ENCODE measurements around the gene RSPH3.
"Not testable (repeated sequence)": the region's sequence is repeated elsewhere in the genome, so short reads cannot be mapped to it uniquely, and the experiment has no call there.

Gene RSPH3

GRCh38 chr6:159020011-159020410 lies 20.0 kb upstream of the RSPH3 start:
- no peak for DNase-seq

- DNase-seq, result no peak
Observed at GRCh38 chr6:159017757-159018559, 18.0 kb upstream of the RSPH3 start.

- DNase-seq, result no peak
Observed at GRCh38 chr6:159014406-159014805, 14.4 kb upstream of the RSPH3 start.

GRCh38 chr6:159013229-159013628 lies 13.2 kb upstream of the RSPH3 start:
- no peak for DNase-seq

- no peak for DNase-seq
Observed at GRCh38 chr6:159012201-159012600, 12.2 kb upstream of the RSPH3 start.

GRCh38 chr6:159010037-159010612 lies 10.1 kb upstream of the RSPH3 start:
- DNase-seq, result not testable (repeated sequence)

- no peak for DNase-seq
Observed at GRCh38 chr6:159008656-159009288, 8.8 kb upstream of the RSPH3 start.

- DNase-seq, result no peak
Observed at GRCh38 chr6:159007510-159007909, 7.5 kb upstream of the RSPH3 start.

GRCh38 chr6:159005436-159005835 lies 5.4 kb upstream of the RSPH3 start:
- no peak for DNase-seq

GRCh38 chr6:159004592-159004991 lies 4.6 kb upstream of the RSPH3 start:
- no peak for DNase-seq

- no peak for DNase-seq
Observed at GRCh38 chr6:159002432-159003155, 2.6 kb upstream of the RSPH3 start.

- no peak for DNase-seq
Observed at GRCh38 chr6:158999154-158999665, 792 bp downstream of the RSPH3 start.

- no peak for DNase-seq
Observed at GRCh38 chr6:158996856-158997255, 3.1 kb downstream of the RSPH3 start.

GRCh38 chr6:158993639-158994038 lies 6.4 kb downstream of the RSPH3 start:
- DNase-seq, result no peak

GRCh38 chr6:158991017-158991723 lies 8.8 kb downstream of the RSPH3 start:
- DNase-seq, result peak; percentile 51

- DNase-seq, result not testable (repeated sequence)
Observed at GRCh38 chr6:158989711-158990110, 10.3 kb downstream of the RSPH3 start.

- no peak for DNase-seq
Observed at GRCh38 chr6:158988477-158988876, 11.5 kb downstream of the RSPH3 start.

GRCh38 chr6:158987657-158988056 lies 12.3 kb downstream of the RSPH3 start:
- no peak for DNase-seq

GRCh38 chr6:158978757-158979156 lies 21.2 kb downstream of the RSPH3 start:
- DNase-seq, result no peak

- DNase-seq, result no peak
Observed at GRCh38 chr6:158977382-158977781, 22.6 kb downstream of the RSPH3 start.

- DNase-seq, result no peak
Observed at GRCh38 chr6:158972241-158973233, 27.5 kb downstream of the RSPH3 start.
